Psoas muscle (tissue), 8 donors: Measurements from ENCODE around the gene RBFOX2. TPM values are rescaled to one million over a fixed set of nuclear protein-coding genes. Genes with fewer than 3 reads are reported as not detected.

ENCODE experiments used
- ATAC-seq, 4 donors: fragments of 200-7000 bp; cut with Tn5 transposase; one replicate each; pipeline ENCODE4 v1.9.1; 2020; ENCODE audit warnings: moderate library complexity in 3 of 4, mild to moderate bottlenecking in 2 of 4
- DNase-seq, 2 donors: peaks; one replicate each; pipeline ENCODE4 v3.0.0-alpha.2; 2020
- H3K27ac ChIP-seq: fragments of 200-600 bp; one replicate; pipeline ENCODE4 v1.8.0; 2022
- H3K27me3 ChIP-seq, 3 donors: fragments of 200-600 bp in 1 of 3; one replicate each; pipeline versions ENCODE4 v1.6.1 to v1.8.0; 2013 to 2022; ENCODE audit warnings: low read length in 2 of 3, mild to moderate bottlenecking in 2 of 3, moderate library complexity in 1 of 3; ENCODE audit not compliant: insufficient read depth in 3 of 3
- H3K36me3 ChIP-seq, 2 donors: fragments of 200-600 bp in 1 of 2; one replicate each; pipeline versions ENCODE4 v1.6.1 to v1.8.0; 2013 to 2022; ENCODE audit warnings: low read depth in 1 of 2, mild to moderate bottlenecking in 1 of 2, moderate library complexity in 1 of 2; ENCODE audit not compliant: insufficient read depth in 1 of 2
- H3K4me1 ChIP-seq: fragments of 200-600 bp; one replicate; pipeline ENCODE4 v1.8.0; 2022
- H3K4me3 ChIP-seq: fragments of 200-600 bp; one replicate; pipeline ENCODE4 v1.8.0; 2022; ENCODE audit warnings: mild to moderate bottlenecking
- H3K9me3 ChIP-seq: fragments of 200-600 bp; one replicate; pipeline ENCODE4 v1.8.0; 2022
- CTCF ChIP-seq: fragments of 200-600 bp; IDR thresholded peaks from one replicate; pipeline ENCODE4 v1.8.0; 2022; ENCODE audit warnings: antibody characterized with exemption
- WGBS, 3 donors: extraction: QIAGEN DNeasy Blood & Tissue Kit; methylation state at CpG; one replicate each; pipeline versions ENCODE4 v1.1.6 to v1.1.7; 2013; 5-methylcytosine and 5-hydroxymethylcytosine counted together
- intact Hi-C, 2 donors: fragments of 100-400 bp; cut with DNase I; formaldehyde crosslinking; loops; one replicate each; pipeline versions ENCODE4 v1.11.0 to v1.14.2; 2022
- polyA plus RNA-seq, 3 donors: library from polyadenylated mRNA; stranded (reverse); fragments of 200-250 nt; gene quantifications; one replicate each; pipeline ENCODE4 v1.2.3, GENCODE V29; 2013
- total RNA-seq, 4 donors: library from RNA; stranded (reverse); fragmentation: NEBNext Ultra II Directional in 2 of 4; extraction: Animal tissue kit (Norgen Biotek cat#: 25700) in 2 of 4; gene quantifications; one replicate each; pipeline versions ENCODE4 v1.2.1 to v1.2.4, GENCODE V29; 2021 to 2023
- donor health status: healthy with polysubstance abuse.
- donor health status: DM: no; HTN: no; CAD: no; lungs with moderate emphysema.
- donor health status: Bipolar disorder and iron deficiency.
- donor health status: healthy.
- donor health status: DM: yes; HTN: yes; CAD: no.
- donor health status: DM: no; HTN: no; CAD: no.
- donor health status: DM: no; HTN: no; CAD: no.
- donor health status: DM: yes; HTN: yes; CAD: no.

Gene RBFOX2
- total and polyA plus RNA-seq, 7 donors = 7.7 to 50.4 (median 28.4) TPM

DNA sequence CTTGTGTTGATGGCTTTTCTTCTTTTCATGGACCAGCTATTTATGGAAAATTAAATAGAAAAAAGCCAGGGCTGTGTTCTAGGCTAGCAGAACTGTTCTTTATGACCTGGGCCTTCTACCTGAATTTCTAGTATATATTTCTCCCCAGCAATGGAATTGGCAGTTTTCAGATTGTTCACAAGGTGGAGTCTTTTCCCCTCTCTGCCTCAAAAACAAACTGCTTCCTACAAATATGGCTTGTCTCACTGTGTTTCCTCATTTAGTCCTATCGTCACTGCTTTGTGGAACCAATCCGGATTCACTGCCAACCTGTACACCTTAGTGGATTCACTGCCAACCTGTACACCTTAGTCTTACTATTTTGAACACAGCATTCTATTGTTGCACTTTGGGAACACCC lies 316.0 kb downstream of the RBFOX2 start:
- Histone ChIP-seq H3K36me3 (no peaks in the 10 kb centered on the region), H3K4me3 (no peak overlapping the region), H3K27me3 (no peaks in the 10 kb centered on the region), H3K4me1 (no peaks in the 10 kb centered on the region), H3K9me3 (no peaks in the 10 kb centered on the region), H3K27ac (no peak overlapping the region)
- intact Hi-C loops = no loop called here
- ATAC-seq = no peak
- WGBS, 3 donors = 90 to 94% (median 93%) methylated on average over 2 of the region's 2 CpGs
- no peak for DNase-seq
- TF ChIP-seq CTCF = no peak

GRCh38 chr22:35711336-35711735 lies 317.3 kb downstream of the RBFOX2 start:
- WGBS, 3 donors = 66 to 83% (median 72%) methylated on average over 4 of the region's 4 CpGs
- TF ChIP-seq CTCF = no peak
- no peaks in the 10 kb centered on the region for H3K27me3 ChIP-seq
- no peak overlapping the region for H3K4me3 ChIP-seq
- DNase-seq (no peak), ATAC-seq (no peak)
- H3K9me3 ChIP-seq = no peaks in the 10 kb centered on the region
- H3K36me3 ChIP-seq = no peaks in the 10 kb centered on the region
- intact Hi-C loops = no loop called here
- H3K27ac ChIP-seq = no peak overlapping the region
- H3K4me1 ChIP-seq = no peaks in the 10 kb centered on the region

GRCh38 chr22:35708917-35709316 lies 319.7 kb downstream of the RBFOX2 start:
- Histone ChIP-seq H3K27me3 (peaks cover 0 to 2% (median 0%) of the 10 kb centered on the region in 3 donors), H3K36me3 (no peaks in the 10 kb centered on the region), H3K9me3 (no peaks in the 10 kb centered on the region), H3K27ac (no peak overlapping the region), H3K4me1 (no peaks in the 10 kb centered on the region), H3K4me3 (no peak overlapping the region)
- intact Hi-C loops = no loop called here
- no peak for TF ChIP-seq CTCF
- DNase-seq = no peak
- 83 to 85% (median 85%) methylated on average over 7 of the region's 7 CpGs for WGBS, 3 donors
- ATAC-seq = no peak

DNA sequence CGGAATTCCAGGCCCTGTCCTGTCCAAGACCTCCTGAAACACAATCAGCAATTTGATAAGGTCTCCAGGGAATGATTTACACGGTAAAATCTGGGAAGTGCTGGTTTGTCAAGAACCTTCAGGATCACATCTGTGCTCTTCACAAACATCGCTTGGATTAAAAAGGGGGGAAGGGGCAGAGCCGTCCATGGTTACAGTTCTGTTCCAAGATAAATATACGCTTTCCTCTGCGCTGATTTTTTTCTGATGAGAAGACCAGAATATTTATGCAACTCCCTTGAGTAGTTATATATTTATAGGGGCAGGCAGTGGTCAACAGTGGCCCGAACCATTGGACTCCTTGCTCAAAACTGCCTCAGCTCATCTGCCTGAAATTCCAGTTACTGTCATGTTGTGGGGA lies 320.2 kb downstream of the RBFOX2 start:
- H3K9me3 ChIP-seq = no peaks in the 10 kb centered on the region
- no peaks in the 10 kb centered on the region for H3K36me3 ChIP-seq
- H3K4me1 ChIP-seq = no peaks in the 10 kb centered on the region
- no peak for DNase-seq
- no peak overlapping the region for H3K4me3 ChIP-seq
- no peak for ATAC-seq
- H3K27me3 ChIP-seq = peaks cover 0 to 2% (median 0%) of the 10 kb centered on the region in 3 donors
- 40 to 49% (median 45%) methylated on average over 7 of the region's 7 CpGs for WGBS, 3 donors
- intact Hi-C loops = no loop called here
- no peak overlapping the region for H3K27ac ChIP-seq
- TF ChIP-seq CTCF = no peak

GRCh38 chr22:35705141-35705540 lies 323.5 kb downstream of the RBFOX2 start:
- Histone ChIP-seq H3K36me3 (no peaks in the 10 kb centered on the region), H3K27me3 (peaks cover 0 to 2% (median 0%) of the 10 kb centered on the region in 3 donors), H3K27ac (no peak overlapping the region), H3K4me3 (no peak overlapping the region), H3K9me3 (no peaks in the 10 kb centered on the region), H3K4me1 (no peaks in the 10 kb centered on the region)
- TF ChIP-seq CTCF = no peak
- ATAC-seq (no peak), DNase-seq (no peak)
- intact Hi-C loops = no loop called here
- WGBS, 3 donors = 92 to 94% (median 94%) methylated on average over 3 of the region's 3 CpGs
